GM12864 (cell line): Measurements from ENCODE around the gene FIGNL1.

Source experiments
- DNase-seq: peaks from one replicate; pipeline ENCODE4 v3.0.0-alpha.2; 2011; ENCODE audit warnings: low read depth
- H3K4me3 ChIP-seq: 2 replicates; pipeline ENCODE4 v1.5.1; 2011; ENCODE audit warnings: mild to moderate bottlenecking, low read depth, low read length, control low read depth
- TF ChIP-seq, protein P1 (sequence below): IDR thresholded peaks from 2 replicates; pipeline ENCODE4 v1.5.1; 2011; ENCODE audit warnings: low read depth, mild to moderate bottlenecking, moderate library complexity, low read length, control low read depth, inconsistent platforms; ENCODE audit errors: missing control alignments

FIGNL1 gene

GRCh38 chr7:50428911-50429310, 21.2 kb downstream of the FIGNL1 start:
- no peak overlapping the region for H3K4me3 ChIP-seq
- no peak for DNase-seq
- TF ChIP-seq, protein P1, sequence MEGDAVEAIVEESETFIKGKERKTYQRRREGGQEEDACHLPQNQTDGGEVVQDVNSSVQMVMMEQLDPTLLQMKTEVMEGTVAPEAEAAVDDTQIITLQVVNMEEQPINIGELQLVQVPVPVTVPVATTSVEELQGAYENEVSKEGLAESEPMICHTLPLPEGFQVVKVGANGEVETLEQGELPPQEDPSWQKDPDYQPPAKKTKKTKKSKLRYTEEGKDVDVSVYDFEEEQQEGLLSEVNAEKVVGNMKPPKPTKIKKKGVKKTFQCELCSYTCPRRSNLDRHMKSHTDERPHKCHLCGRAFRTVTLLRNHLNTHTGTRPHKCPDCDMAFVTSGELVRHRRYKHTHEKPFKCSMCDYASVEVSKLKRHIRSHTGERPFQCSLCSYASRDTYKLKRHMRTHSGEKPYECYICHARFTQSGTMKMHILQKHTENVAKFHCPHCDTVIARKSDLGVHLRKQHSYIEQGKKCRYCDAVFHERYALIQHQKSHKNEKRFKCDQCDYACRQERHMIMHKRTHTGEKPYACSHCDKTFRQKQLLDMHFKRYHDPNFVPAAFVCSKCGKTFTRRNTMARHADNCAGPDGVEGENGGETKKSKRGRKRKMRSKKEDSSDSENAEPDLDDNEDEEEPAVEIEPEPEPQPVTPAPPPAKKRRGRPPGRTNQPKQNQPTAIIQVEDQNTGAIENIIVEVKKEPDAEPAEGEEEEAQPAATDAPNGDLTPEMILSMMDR: no peak

- DNase-seq: no peak
- no peak overlapping the region for H3K4me3 ChIP-seq
- TF ChIP-seq, protein P1: no peak
These were observed 22.6 kb downstream of the FIGNL1 start for GRCh38 chr7:50427518-50427917.

- TF ChIP-seq, protein P1: no peak
- no peak overlapping the region for H3K4me3 ChIP-seq
- DNase-seq: no peak
These were observed 23.7 kb downstream of the FIGNL1 start for GRCh38 chr7:50426280-50427045.

- TF ChIP-seq, protein P1: no peak
- no peak for DNase-seq
- H3K4me3 ChIP-seq: no peak overlapping the region
These were observed 24.8 kb downstream of the FIGNL1 start for GRCh38 chr7:50425318-50425717.

DNA sequence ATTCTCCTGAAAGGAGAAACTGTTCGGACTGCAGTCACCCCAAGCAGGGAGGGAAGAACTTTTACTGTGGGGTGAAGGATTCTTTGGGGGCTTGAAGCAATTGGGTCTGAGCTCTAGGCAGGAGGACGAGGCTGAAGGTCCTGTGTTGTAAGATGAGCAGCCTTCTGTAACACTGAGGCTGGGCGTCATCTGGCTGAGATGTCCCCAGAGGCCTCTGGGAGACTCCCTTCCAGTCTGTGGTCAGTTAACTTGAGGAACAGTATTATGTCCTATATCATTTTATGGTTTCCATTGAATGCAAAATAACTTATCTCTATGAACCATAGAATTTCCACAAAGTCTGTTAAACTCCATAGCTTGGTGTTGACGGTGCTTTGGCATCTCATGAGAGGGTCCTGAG, 26.3 kb downstream of the FIGNL1 start:
- DNase-seq: no peak
- H3K4me3 ChIP-seq: no peak overlapping the region
- TF ChIP-seq, protein P1: no peak

DNA sequence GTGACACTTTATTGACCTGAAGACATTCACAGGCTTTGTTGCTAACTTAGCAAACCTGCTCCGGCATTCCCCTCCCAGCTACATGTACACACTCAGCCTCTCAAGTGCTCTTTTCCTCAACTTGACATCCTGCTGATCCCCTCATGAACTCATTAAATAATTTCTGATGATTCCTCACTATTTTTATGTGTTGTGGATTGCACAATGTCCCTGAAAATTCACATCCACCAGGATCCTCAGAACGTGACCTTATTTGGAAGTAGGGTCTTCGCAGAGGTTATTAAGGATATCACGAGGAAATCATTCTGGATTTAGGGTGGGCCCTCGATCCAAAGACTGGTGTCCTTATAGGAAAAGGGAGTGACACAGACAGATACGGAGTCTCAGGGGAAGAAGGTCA, 27.3 kb downstream of the FIGNL1 start:
- TF ChIP-seq, protein P1: no peak
- no peak overlapping the region for H3K4me3 ChIP-seq
- no peak for DNase-seq

DNA sequence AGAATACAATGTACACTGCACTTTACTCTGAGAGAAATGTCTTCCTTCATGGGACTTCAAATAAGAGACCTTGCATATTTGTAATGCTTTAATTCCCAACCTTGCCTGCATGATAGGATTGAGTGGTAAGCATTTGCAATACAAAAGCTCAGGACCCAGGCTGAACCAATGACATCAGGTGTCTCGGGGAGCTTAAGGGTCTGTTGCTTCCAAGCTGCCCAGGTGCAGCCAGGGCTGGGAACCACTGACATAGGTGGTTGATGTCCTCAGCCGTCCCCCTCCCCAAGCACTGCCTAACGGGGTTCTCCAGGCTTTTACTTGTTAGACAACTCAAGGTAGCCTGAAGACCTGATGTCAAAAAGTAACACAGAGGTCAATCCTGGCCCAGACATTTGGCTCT, 29.1 kb downstream of the FIGNL1 start:
- no peak for DNase-seq
- H3K4me3 ChIP-seq: no peak overlapping the region
- TF ChIP-seq, protein P1: no peak
